ENCODE measurements around the gene SEZ6L. TPM values are rescaled to one million over a fixed set of nuclear protein-coding genes. Genes with fewer than 3 reads are reported as not detected.

The SEZ6L gene
- polyA plus RNA-seq, 1 donor from 2014 or later = 31.9 TPM

- H4K20me1 ChIP-seq (ENCODE audit: insufficient read depth) = no peaks in the 10 kb centered on the region
- H3K27me3 ChIP-seq (ENCODE audit: insufficient read depth, low read depth, low read length) = no peaks in the 10 kb centered on the region
- H3K4me3 ChIP-seq (ENCODE audit: low read length) = no peak overlapping the region
- no peaks in the 10 kb centered on the region for H3K79me2 ChIP-seq (replicated peaks; ENCODE audit: insufficient read depth, low read length)
- no peak overlapping the region for H3K4me2 ChIP-seq (ENCODE audit: low read length)
- H3K9ac ChIP-seq (ENCODE audit: low read length) = no peak overlapping the region
- no peaks in the 10 kb centered on the region for H3K9me2 ChIP-seq (ENCODE audit: insufficient read depth, low read length)
- H3K9me3 ChIP-seq (ENCODE audit: low read length) = no peaks in the 10 kb centered on the region
- H2AFZ ChIP-seq (ENCODE audit: low read depth, low read length) = no peak overlapping the region
- TF ChIP-seq, protein P1, sequence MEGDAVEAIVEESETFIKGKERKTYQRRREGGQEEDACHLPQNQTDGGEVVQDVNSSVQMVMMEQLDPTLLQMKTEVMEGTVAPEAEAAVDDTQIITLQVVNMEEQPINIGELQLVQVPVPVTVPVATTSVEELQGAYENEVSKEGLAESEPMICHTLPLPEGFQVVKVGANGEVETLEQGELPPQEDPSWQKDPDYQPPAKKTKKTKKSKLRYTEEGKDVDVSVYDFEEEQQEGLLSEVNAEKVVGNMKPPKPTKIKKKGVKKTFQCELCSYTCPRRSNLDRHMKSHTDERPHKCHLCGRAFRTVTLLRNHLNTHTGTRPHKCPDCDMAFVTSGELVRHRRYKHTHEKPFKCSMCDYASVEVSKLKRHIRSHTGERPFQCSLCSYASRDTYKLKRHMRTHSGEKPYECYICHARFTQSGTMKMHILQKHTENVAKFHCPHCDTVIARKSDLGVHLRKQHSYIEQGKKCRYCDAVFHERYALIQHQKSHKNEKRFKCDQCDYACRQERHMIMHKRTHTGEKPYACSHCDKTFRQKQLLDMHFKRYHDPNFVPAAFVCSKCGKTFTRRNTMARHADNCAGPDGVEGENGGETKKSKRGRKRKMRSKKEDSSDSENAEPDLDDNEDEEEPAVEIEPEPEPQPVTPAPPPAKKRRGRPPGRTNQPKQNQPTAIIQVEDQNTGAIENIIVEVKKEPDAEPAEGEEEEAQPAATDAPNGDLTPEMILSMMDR (IDR thresholded peaks at IDR 0.05; ENCODE audit: poor library complexity, severe bottlenecking) = no peak
- TF ChIP-seq MXI1 (conservative IDR thresholded peaks at IDR 0.05; ENCODE audit: poor library complexity, severe bottlenecking) (no peak), EP300 (conservative IDR thresholded peaks at IDR 0.05; ENCODE audit: poor library complexity, severe bottlenecking) (no peak), RAD21 (conservative IDR thresholded peaks at IDR 0.05) (no peak), REST (IDR thresholded peaks at IDR 0.05; ENCODE audit: borderline replicate concordance) (no peak), TAF1 (IDR thresholded peaks at IDR 0.05; ENCODE audit: low read depth) (no peak), SMC3 (conservative IDR thresholded peaks at IDR 0.05; ENCODE audit: poor library complexity) (no peak), EZH2 (IDR thresholded peaks at IDR 0.05; ENCODE audit: borderline replicate concordance, insufficient read depth, low read length, poor library complexity, severe bottlenecking) (no peak), POLR2AphosphoS5 (IDR thresholded peaks at IDR 0.05) (no peak)
- H3K27ac ChIP-seq (ENCODE audit: low read length) = no peak overlapping the region
- H3K36me3 ChIP-seq (ENCODE audit: insufficient read depth, low read length) = no peaks in the 10 kb centered on the region
- no peaks in the 10 kb centered on the region for H3F3A ChIP-seq (ENCODE audit: insufficient read depth, low read length, poor library complexity, severe bottlenecking)
Measured at GRCh38 chr22:26264162-26264561, 94.9 kb downstream of the SEZ6L start.

GRCh38 chr22:26265281-26265680 lies 96.0 kb downstream of the SEZ6L start:
- Histone ChIP-seq H3K9me2 (ENCODE audit: insufficient read depth, low read length) (no peaks in the 10 kb centered on the region), H3K9me3 (ENCODE audit: low read length) (no peaks in the 10 kb centered on the region), H3K27me3 (ENCODE audit: insufficient read depth, low read depth, low read length) (no peaks in the 10 kb centered on the region), H3K4me2 (ENCODE audit: low read length) (no peak overlapping the region), H3K9ac (ENCODE audit: low read length) (no peak overlapping the region), H3K4me3 (ENCODE audit: low read length) (no peak overlapping the region), H2AFZ (ENCODE audit: low read depth, low read length) (no peak overlapping the region), H4K20me1 (ENCODE audit: insufficient read depth) (no peaks in the 10 kb centered on the region), H3K79me2 (replicated peaks; ENCODE audit: insufficient read depth, low read length) (no peaks in the 10 kb centered on the region), H3K27ac (ENCODE audit: low read length) (no peak overlapping the region), H3F3A (ENCODE audit: insufficient read depth, low read length, poor library complexity, severe bottlenecking) (no peaks in the 10 kb centered on the region), H3K36me3 (ENCODE audit: insufficient read depth, low read length) (no peaks in the 10 kb centered on the region)
- TF ChIP-seq MXI1 (conservative IDR thresholded peaks at IDR 0.05; ENCODE audit: poor library complexity, severe bottlenecking) (no peak), EP300 (conservative IDR thresholded peaks at IDR 0.05; ENCODE audit: poor library complexity, severe bottlenecking) (no peak), POLR2AphosphoS5 (IDR thresholded peaks at IDR 0.05) (no peak), RAD21 (conservative IDR thresholded peaks at IDR 0.05) (no peak), EZH2 (IDR thresholded peaks at IDR 0.05; ENCODE audit: borderline replicate concordance, insufficient read depth, low read length, poor library complexity, severe bottlenecking) (no peak), REST (IDR thresholded peaks at IDR 0.05; ENCODE audit: borderline replicate concordance) (no peak), SMC3 (conservative IDR thresholded peaks at IDR 0.05; ENCODE audit: poor library complexity) (no peak), TAF1 (IDR thresholded peaks at IDR 0.05; ENCODE audit: low read depth) (no peak)
- TF ChIP-seq, protein P1 (IDR thresholded peaks at IDR 0.05; ENCODE audit: poor library complexity, severe bottlenecking) = no peak

All from neural cell (in vitro differentiated cells).